HepG2 (cell line): ENCODE measurements around the gene DENND1C. TPM values are rescaled to one million over a fixed set of nuclear protein-coding genes. Genes with fewer than 3 reads are reported as not detected.
A peak's percentile ranks its signal among the peaks of the same experiment; 100 is the strongest.

Source experiments
- ATAC-seq: fragments of 200-7000 bp; cut with Tn5 transposase; 3 replicates; pipeline ENCODE4 v1.9.1; 2020; ENCODE audit warnings: mild to moderate bottlenecking, moderate library complexity
- BruUV-seq: library from RNA; stranded (reverse); fragments of 400-500 nt; replicated peaks from 2 replicates; lab custom pipeline; 2021; lab: Mats Ljungman, UMichigan
- CTCF ChIA-PET: fragments of 300-600 bp; formaldehyde crosslinking; extraction: SDS; loops from one replicate; lab custom pipeline; 2021; ENCODE audit warnings: low total read pairs, inconsistent platforms, low intra/inter-chr PET ratio; lab: Yijun Ruan, JAX
- POLR2A ChIA-PET: fragments of 350-600 bp; sonication (Branson Sonifier 250); formaldehyde crosslinking; loops from one replicate; lab custom pipeline; 2020; ENCODE audit warnings: antibody characterized with exemption, inconsistent platforms; lab: Yijun Ruan, JAX
- DNase-seq: peaks from one replicate; pipeline ENCODE4 v3.0.0-alpha.2; 2015; ENCODE audit warnings: low spot score
- FAIRE-seq: peaks from 3 replicates; lab custom pipeline; 2011; peaks lifted over from hg19 to GRCh38; lab: Jason Lieb, UNC
- H2AFZ ChIP-seq: one replicate; pipeline ENCODE4 v1.6.1; 2011; ENCODE audit warnings: low read length, inconsistent platforms
- H3K27ac ChIP-seq: fragments of 300-600 bp; 3 replicates; pipeline ENCODE4 v1.8.0; 2011; ENCODE audit warnings: mixed run types, mild to moderate bottlenecking, mixed read lengths, low read length, inconsistent platforms; ENCODE audit not compliant: insufficient read depth; ENCODE audit errors: extremely low read length
- H3K27me3 ChIP-seq, 2 experiments: fragments of 200-600 bp in 1 of 2; 2 replicates in 1 of 2; 3 replicates in 1 of 2; pipeline versions ENCODE4 v1.6.0 to v1.8.0; 2011; ENCODE audit warnings: low read length in 2 of 2, mild to moderate bottlenecking in 2 of 2, moderate library complexity in 2 of 2, inconsistent platforms in 1 of 2; ENCODE audit not compliant: insufficient read depth in 2 of 2, control insufficient read depth in 1 of 2
- H3K36me3 ChIP-seq, 2 experiments: fragments of 200-600 bp in 1 of 2; replicated peaks in 1 of 2; 2 replicates in 1 of 2; 3 replicates in 1 of 2; pipeline versions ENCODE4 v1.5.1 to v1.8.0; 2011; ENCODE audit warnings: low read length in 2 of 2, inconsistent platforms in 1 of 2; ENCODE audit not compliant: insufficient read depth in 2 of 2, control insufficient read depth in 1 of 2
- H3K4me1 ChIP-seq: 2 replicates; pipeline ENCODE4 v1.5.1; 2012; ENCODE audit warnings: low read length, inconsistent platforms; ENCODE audit not compliant: insufficient read depth
- H3K4me2 ChIP-seq: 2 replicates; pipeline ENCODE4 v1.6.0; 2011; ENCODE audit warnings: low read depth, low read length, inconsistent platforms
- H3K4me3 ChIP-seq, 3 experiments: fragments of 200-600 bp in 1 of 3; sonication (generic), shearing (Covaris generic) in 1 of 3; replicated peaks in 1 of 3; 2 replicates each; pipeline ENCODE4 v1.5.1; 2011 to 2016; ENCODE audit warnings: low read length in 3 of 3, inconsistent platforms in 2 of 3, low read depth in 2 of 3, mild to moderate bottlenecking in 2 of 3, control low read depth in 1 of 3, mixed read lengths in 1 of 3; ENCODE audit not compliant: insufficient read depth in 1 of 3
- H3K79me2 ChIP-seq: one replicate; pipeline ENCODE4 v1.6.1; 2011; ENCODE audit warnings: low read length, inconsistent platforms; ENCODE audit not compliant: insufficient read depth
- H3K9ac ChIP-seq: 2 replicates; pipeline ENCODE4 v1.6.0; 2011; ENCODE audit warnings: mild to moderate bottlenecking, low read depth, low read length, inconsistent platforms; ENCODE audit not compliant: insufficient read depth
- H3K9me3 ChIP-seq: 2 replicates; pipeline ENCODE4 v1.5.1; 2012; ENCODE audit warnings: mild to moderate bottlenecking, low read length
- H4K20me1 ChIP-seq: 2 replicates; pipeline ENCODE4 v1.6.0; 2011; ENCODE audit warnings: inconsistent platforms, mild to moderate bottlenecking, low read length, moderate library complexity; ENCODE audit not compliant: insufficient read depth
- ATM ChIP-seq: fragments of 450-650 bp; IDR thresholded peaks from 2 replicates; pipeline ENCODE4 v1.7.1; 2017; ENCODE audit warnings: mild to moderate bottlenecking, borderline replicate concordance
- DBP ChIP-seq: sonication (generic); formaldehyde crosslinking; IDR thresholded peaks from 2 replicates; pipeline ENCODE4 v1.4.0; 2020; ENCODE audit warnings: missing genetic modification reagents; ENCODE audit errors: not compliant biosample characterization
- MAFF ChIP-seq: IDR thresholded peaks from 2 replicates; pipeline ENCODE4 v1.6.1; 2011; ENCODE audit warnings: low read depth, low read length, improper control_type of control experiment
- MAFK ChIP-seq, 2 experiments: IDR thresholded peaks in 1 of 2; conservative IDR thresholded peaks in 1 of 2; 2 replicates each; pipeline ENCODE4 v1.6.1; 2011; ENCODE audit warnings: improper control_type of control experiment in 2 of 2, low read length in 2 of 2
- TRAFD1 ChIP-seq: sonication (generic); formaldehyde crosslinking; IDR thresholded peaks from 2 replicates; pipeline ENCODE4 v1.5.1; 2020; ENCODE audit warnings: missing genetic modification reagents, mild to moderate bottlenecking, borderline replicate concordance
- WGBS: methylation state at CpG from one replicate; pipeline ENCODE4 v1.1.6; 2017; ENCODE audit warnings: low lambda C conversion rate; 5-methylcytosine and 5-hydroxymethylcytosine counted together
- in situ Hi-C: cut with HindIII; loops from 2 replicates; pipeline ENCODE4 v1.10.0; 2017; ENCODE audit warnings: low pct_unique_long_range_greater_than_20kb; ENCODE audit not compliant: extremely low pct_ligation_motif_present
- intact Hi-C: fragments of 100-400 bp; cut with micrococcal nuclease; formaldehyde crosslinking; loops from one replicate; pipeline ENCODE4 v1.10.0; 2022; ENCODE audit not compliant: unreplicated experiment
- polyA plus RNA-seq, 8 experiments: library from polyadenylated mRNA; depleted of rRNA in 3 of 8; stranded (reverse) in 7 of 8; unstranded in 1 of 8; fragments of >200 nt; fragmentation: Illumina TruSeq in 4 of 8; extraction: Trizol in 4 of 8; gene quantifications; 2 replicates each; pipeline versions ENCODE4 v1.2.1 to v1.2.3, GENCODE V29; 2011 to 2016; ENCODE audit warnings: low read depth in 4 of 8, missing spikeins in 1 of 8, mixed read lengths in 1 of 8; ENCODE audit not compliant: insufficient read depth in 1 of 8
- total RNA-seq, 5 experiments: library from RNA; depleted of rRNA; stranded (reverse); fragments of >200 nt; fragmentation: Illumina TruSeq; extraction: Trizol; gene quantifications; 2 replicates each; pipeline ENCODE4 v1.2.3, GENCODE V29; 2016; ENCODE audit warnings: low read depth in 1 of 5
- TF ChIP-seq, protein P1 (sequence below): sonication (generic); formaldehyde crosslinking; conservative IDR thresholded peaks from 2 replicates; pipeline ENCODE4 v1.8.0; 2022; ENCODE audit warnings: mild to moderate bottlenecking, moderate library complexity, missing genetic modification reagents
- TF ChIP-seq, protein P2 (sequence below): sonication (generic); formaldehyde crosslinking; IDR thresholded peaks from 2 replicates; pipeline ENCODE4 v1.9.0; 2021; ENCODE audit warnings: missing genetic modification reagents, borderline replicate concordance

Gene DENND1C
- total and polyA plus RNA-seq, 2 of the 13 experiments (the other 11 are each of a cell fraction or from before 2014, with no cell fraction given) = 0.04 to 0.73 TPM

DNA sequence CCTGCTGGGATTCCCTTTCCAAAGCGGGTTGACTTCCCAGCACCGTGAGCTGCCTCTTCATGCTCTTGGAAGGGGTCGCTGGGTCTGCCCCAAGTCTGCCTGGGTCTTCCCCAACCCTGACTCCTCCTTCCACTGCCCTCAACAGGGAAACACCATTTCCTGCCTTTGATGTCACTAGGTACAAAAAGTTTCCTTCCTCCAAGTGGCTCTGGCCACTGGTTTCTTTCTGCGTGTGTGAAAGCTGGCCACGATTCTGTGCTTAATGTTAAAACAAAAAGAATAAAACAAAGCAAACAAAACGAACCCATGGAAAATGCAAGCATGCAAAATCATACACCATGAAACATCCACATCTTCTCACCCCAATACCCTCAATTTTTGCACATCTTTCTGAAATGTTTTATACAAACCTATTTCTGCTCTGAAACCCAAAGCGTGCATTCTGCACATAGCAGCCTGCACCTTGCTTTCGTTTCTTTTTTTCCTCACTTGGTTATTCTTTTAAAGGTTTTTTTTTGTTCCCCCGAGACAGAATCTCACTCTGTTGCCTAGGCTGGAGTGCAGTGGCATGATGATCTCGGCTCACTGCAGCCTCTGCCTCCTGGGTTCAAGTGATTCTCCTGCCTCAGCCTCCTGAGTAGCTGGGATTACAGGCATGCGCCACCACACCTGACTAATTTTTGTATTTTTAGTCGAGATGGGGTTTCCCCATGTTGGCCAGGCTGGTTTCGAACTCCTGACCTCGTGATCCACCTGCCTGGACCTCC, 36.7 kb upstream of the DENND1C start:
- H3K9me3 ChIP-seq = no peaks in the 10 kb centered on the region
- ATAC-seq (no peak), DNase-seq (no peak), FAIRE-seq (no peak)
- H3K79me2 ChIP-seq = no peaks in the 10 kb centered on the region
- no peak overlapping the region for H2AFZ ChIP-seq
- WGBS = 35% methylated on average over 11 of the region's 14 CpGs
- BruUV-seq = no TSS peak
- TF ChIP-seq, protein P1, sequence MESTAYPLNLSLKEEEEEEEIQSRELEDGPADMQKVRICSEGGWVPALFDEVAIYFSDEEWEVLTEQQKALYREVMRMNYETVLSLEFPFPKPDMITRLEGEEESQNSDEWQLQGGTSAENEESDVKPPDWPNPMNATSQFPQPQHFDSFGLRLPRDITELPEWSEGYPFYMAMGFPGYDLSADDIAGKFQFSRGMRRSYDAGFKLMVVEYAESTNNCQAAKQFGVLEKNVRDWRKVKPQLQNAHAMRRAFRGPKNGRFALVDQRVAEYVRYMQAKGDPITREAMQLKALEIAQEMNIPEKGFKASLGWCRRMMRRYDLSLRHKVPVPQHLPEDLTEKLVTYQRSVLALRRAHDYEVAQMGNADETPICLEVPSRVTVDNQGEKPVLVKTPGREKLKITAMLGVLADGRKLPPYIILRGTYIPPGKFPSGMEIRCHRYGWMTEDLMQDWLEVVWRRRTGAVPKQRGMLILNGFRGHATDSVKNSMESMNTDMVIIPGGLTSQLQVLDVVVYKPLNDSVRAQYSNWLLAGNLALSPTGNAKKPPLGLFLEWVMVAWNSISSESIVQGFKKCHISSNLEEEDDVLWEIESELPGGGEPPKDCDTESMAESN (CRISPR knock-in tag) = no peak
- TF ChIP-seq ATM (no peak), DBP (CRISPR knock-in tag) (no peak), MAFK (conservative IDR thresholded peaks at IDR 0.05 in 1 of 2, IDR thresholded peaks at IDR 0.05 in 1 of 2; ENCODE audit: low read length in 2 of 2) (peak; percentile 51 to 69; a peak in 3 of 4 replicates), MAFF (peak; percentile 62), TRAFD1 (CRISPR knock-in tag) (no peak)
- TF ChIP-seq, protein P2, sequence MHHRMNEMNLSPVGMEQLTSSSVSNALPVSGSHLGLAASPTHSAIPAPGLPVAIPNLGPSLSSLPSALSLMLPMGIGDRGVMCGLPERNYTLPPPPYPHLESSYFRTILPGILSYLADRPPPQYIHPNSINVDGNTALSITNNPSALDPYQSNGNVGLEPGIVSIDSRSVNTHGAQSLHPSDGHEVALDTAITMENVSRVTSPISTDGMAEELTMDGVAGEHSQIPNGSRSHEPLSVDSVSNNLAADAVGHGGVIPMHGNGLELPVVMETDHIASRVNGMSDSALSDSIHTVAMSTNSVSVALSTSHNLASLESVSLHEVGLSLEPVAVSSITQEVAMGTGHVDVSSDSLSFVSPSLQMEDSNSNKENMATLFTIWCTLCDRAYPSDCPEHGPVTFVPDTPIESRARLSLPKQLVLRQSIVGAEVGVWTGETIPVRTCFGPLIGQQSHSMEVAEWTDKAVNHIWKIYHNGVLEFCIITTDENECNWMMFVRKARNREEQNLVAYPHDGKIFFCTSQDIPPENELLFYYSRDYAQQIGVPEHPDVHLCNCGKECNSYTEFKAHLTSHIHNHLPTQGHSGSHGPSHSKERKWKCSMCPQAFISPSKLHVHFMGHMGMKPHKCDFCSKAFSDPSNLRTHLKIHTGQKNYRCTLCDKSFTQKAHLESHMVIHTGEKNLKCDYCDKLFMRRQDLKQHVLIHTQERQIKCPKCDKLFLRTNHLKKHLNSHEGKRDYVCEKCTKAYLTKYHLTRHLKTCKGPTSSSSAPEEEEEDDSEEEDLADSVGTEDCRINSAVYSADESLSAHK (CRISPR knock-in tag) = no peak
- H4K20me1 ChIP-seq = no peaks in the 10 kb centered on the region
- no peaks in the 10 kb centered on the region for H3K36me3 ChIP-seq
- H3K4me2 ChIP-seq = no peak overlapping the region
- ChIA-PET POLR2A (no interaction called here), CTCF (interaction anchor here (1.1 kb wide), 1 partner anchor 114 kb away, joined by 4 read pairs; no protein-coding TSS in a partner anchor)
- H3K9ac ChIP-seq = no peak overlapping the region
- in situ Hi-C loops = loop anchor here (5.0 kb wide), 1 partner anchor 114 kb away; no protein-coding TSS in a partner anchor
- no peaks in the 10 kb centered on the region; a peak in 1 of 5 replicates for H3K27me3 ChIP-seq
- intact Hi-C loops = no loop called here
- no peak overlapping the region for H3K4me3 ChIP-seq
- H3K4me1 ChIP-seq = peaks cover 43% of the 10 kb centered on the region
- no peak overlapping the region for H3K27ac ChIP-seq
